BLaER1 (cell line): Measurements from ENCODE around the gene GNAQ.
"Not testable (repeated sequence)": the region's sequence is repeated elsewhere in the genome, so short reads cannot be mapped to it uniquely, and the experiment has no call there.

Experiments
- H3K27ac ChIP-seq: shearing (Covaris generic); formaldehyde crosslinking; 2 replicates; pipeline ENCODE4 v1.8.1; 2022
- H3K27me3 ChIP-seq: shearing (Covaris generic); formaldehyde crosslinking; 2 replicates; pipeline ENCODE4 v1.8.1; 2022
- H3K36me3 ChIP-seq: shearing (Covaris generic); formaldehyde crosslinking; 2 replicates; pipeline ENCODE4 v1.8.1; 2022
- H3K4me1 ChIP-seq: shearing (Covaris generic); formaldehyde crosslinking; 2 replicates; pipeline ENCODE4 v1.8.1; 2022
- H3K4me2 ChIP-seq: shearing (Covaris generic); formaldehyde crosslinking; 2 replicates; pipeline ENCODE4 v1.8.1; 2022
- H3K4me3 ChIP-seq: shearing (Covaris generic); formaldehyde crosslinking; 2 replicates; pipeline ENCODE4 v1.8.1; 2022
- H3K9ac ChIP-seq: shearing (Covaris generic); formaldehyde crosslinking; 2 replicates; pipeline ENCODE4 v1.8.1; 2022
- H3K9me3 ChIP-seq: shearing (Covaris generic); formaldehyde crosslinking; 2 replicates; pipeline ENCODE4 v1.8.1; 2022
- H4K20me1 ChIP-seq: shearing (Covaris generic); formaldehyde crosslinking; 2 replicates; pipeline ENCODE4 v1.8.1; 2022
- Cebpa-rat ChIP-seq: shearing (Covaris generic); IDR thresholded peaks from 2 replicates; pipeline ENCODE4 v1.8.1; 2022

Gene GNAQ

DNA sequence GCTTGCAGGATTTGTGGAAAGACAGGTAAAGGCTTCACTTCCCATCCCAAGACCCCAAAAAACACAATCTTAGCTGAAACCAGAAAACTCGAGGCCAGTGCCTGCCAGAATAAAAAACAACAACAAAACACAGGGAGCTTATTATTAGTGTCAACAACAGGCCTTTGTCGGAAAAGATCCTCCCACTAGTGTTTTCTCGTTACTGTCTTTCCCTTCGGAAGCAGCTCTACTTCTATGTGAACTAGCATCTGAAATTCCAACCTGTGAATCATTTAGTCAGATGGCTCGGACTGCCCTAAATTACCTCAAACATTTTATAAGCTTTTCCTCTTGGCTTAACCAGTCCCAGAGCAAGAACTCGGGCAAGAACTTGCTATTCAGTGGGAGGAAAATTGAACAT lies 261.3 kb downstream of the GNAQ start:
- Histone ChIP-seq H3K9me3 (peaks cover 19% of the 10 kb centered on the region), H3K4me3 (no peak overlapping the region), H3K36me3 (peaks cover 12% of the 10 kb centered on the region), H3K27me3 (no peaks in the 10 kb centered on the region), H3K27ac (no peak overlapping the region), H3K4me1 (no peaks in the 10 kb centered on the region), H3K4me2 (no peak overlapping the region), H4K20me1 (no peaks in the 10 kb centered on the region), H3K9ac (no peak overlapping the region)
- TF ChIP-seq Cebpa-rat, result no peak

DNA sequence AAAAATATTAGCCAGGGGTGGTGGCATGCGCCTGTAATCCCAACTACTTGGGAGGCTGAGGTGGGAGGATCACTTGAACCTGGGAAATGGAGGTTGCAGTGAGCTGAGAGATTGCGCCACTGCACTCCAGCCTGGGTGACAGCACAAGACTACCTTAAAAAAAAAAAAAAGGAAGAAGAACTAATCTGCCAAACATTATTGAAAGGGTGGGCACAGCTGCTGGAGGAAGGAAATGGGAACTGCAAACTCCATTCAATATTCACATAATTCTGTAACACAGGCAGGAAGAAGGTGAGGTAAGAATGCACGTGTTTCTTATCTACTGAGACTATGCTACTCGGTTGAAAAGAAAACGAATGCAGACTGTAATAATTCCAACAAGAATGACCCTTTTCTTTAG lies 262.4 kb downstream of the GNAQ start:
- no peak for TF ChIP-seq Cebpa-rat
- no peaks in the 10 kb centered on the region for H3K4me1 ChIP-seq
- H3K9me3 ChIP-seq, result peaks cover 27% of the 10 kb centered on the region
- H4K20me1 ChIP-seq, result no peaks in the 10 kb centered on the region
- no peak overlapping the region for H3K4me3 ChIP-seq
- H3K27ac ChIP-seq, result no peak overlapping the region
- no peak overlapping the region for H3K9ac ChIP-seq
- H3K4me2 ChIP-seq, result no peak overlapping the region
- peaks cover 19% of the 10 kb centered on the region for H3K36me3 ChIP-seq
- no peaks in the 10 kb centered on the region for H3K27me3 ChIP-seq

DNA sequence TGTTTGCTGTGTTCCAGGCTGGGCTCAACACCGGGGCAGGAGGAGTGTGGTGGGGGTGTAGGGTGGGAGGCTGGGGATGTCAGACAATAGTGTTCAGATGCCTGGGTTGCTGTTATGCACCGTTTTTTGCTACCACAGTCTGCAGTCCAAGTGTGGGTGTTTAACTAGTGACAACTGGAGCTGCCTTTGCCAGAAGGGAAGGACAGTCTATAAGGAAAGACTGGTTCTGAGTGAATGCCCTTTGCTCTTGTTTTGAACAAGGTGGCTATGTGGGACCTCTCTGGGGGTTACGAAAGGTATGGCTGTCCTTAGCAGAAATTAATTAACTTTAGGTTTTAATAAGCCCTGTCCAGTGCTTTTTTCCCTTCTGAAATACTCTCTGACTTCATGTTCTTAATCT lies 265.0 kb downstream of the GNAQ start:
- no peak overlapping the region for H3K4me3 ChIP-seq
- peaks cover 41% of the 10 kb centered on the region for H3K9me3 ChIP-seq
- H3K27me3 ChIP-seq, result no peaks in the 10 kb centered on the region
- TF ChIP-seq Cebpa-rat, result no peak
- no peaks in the 10 kb centered on the region for H4K20me1 ChIP-seq
- H3K4me2 ChIP-seq, result no peak overlapping the region
- H3K36me3 ChIP-seq, result peaks cover 19% of the 10 kb centered on the region
- H3K4me1 ChIP-seq, result no peaks in the 10 kb centered on the region
- H3K27ac ChIP-seq, result no peak overlapping the region
- no peak overlapping the region for H3K9ac ChIP-seq

DNA sequence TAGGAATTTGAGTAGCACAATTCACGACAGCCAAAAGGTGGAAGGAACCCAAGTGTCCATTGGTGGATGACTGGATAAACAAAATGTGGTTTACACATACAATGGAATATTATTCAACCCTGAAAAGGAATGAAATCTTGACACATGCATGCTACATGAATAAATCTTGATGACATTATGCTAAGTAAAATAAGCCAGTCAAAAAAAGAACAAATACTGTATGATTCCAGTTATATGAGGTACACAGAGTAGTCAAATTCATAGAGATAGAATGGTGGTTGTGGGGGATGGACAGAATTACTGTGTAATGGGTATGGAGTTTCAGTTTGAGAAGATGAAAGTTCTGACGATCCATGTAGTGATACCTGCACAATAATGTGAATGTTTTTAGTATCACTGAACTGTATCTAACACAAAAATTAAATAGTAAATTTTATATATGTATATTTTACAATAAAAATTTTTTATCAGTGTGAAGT lies 265.8 kb downstream of the GNAQ start:
- H3K36me3 ChIP-seq, result peaks cover 19% of the 10 kb centered on the region
- H3K9me3 ChIP-seq, result peaks cover 41% of the 10 kb centered on the region
- no peak overlapping the region for H3K27ac ChIP-seq

DNA sequence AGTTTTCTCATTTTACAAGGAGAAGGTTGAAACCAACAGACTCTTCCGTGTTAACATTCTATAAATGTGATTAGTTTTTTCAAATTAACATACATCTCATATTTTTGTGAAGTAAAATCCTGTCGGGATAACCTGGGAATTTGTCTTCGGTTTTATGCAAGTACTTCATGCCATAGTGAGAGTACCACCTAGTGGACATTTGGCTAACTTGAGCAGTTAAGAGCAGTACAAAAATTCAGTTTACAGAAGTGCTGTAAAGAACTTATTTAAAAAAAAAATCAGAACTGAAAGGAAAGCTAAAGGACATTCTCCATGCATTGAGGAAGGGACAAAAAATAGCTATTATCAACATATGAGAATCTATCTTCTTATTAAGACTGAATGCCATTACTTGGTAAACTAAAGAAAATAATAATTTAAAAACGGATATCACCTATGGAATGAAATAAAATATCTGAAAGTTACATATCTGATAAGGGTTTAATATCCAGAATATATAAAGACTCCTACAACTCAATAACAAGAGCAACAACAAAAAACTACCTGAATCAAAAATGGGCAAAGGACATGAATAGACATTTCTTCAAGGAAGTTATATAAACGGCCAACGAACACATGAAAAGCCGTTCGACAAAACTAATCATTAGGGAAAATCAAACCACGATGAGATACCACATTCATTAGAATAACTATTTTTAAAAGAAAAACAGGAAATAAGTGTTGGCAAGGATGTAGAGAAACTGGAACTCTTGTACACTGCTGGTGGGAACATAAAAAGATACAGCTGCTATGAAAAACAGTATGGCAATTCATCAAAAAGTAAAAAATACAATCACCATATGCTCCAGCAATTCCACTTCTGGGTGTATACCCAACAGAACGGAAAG lies 266.5 kb downstream of the GNAQ start:
- Histone ChIP-seq H4K20me1 (no peaks in the 10 kb centered on the region), H3K4me2 (no peak overlapping the region), H3K9me3 (peaks cover 41% of the 10 kb centered on the region), H3K4me3 (no peak overlapping the region), H3K36me3 (peaks cover 19% of the 10 kb centered on the region), H3K27ac (no peak overlapping the region), H3K27me3 (no peaks in the 10 kb centered on the region), H3K4me1 (no peaks in the 10 kb centered on the region), H3K9ac (no peak overlapping the region)
- TF ChIP-seq Cebpa-rat, result no peak

More for the DNA sequence above, 265.8 kb downstream of the GNAQ start:
- Histone ChIP-seq H3K9ac (no peak overlapping the region), H3K4me2 (no peak overlapping the region), H3K27me3 (no peaks in the 10 kb centered on the region), H4K20me1 (no peaks in the 10 kb centered on the region), H3K4me3 (no peak overlapping the region), H3K4me1 (no peaks in the 10 kb centered on the region)
- no peak for TF ChIP-seq Cebpa-rat

DNA sequence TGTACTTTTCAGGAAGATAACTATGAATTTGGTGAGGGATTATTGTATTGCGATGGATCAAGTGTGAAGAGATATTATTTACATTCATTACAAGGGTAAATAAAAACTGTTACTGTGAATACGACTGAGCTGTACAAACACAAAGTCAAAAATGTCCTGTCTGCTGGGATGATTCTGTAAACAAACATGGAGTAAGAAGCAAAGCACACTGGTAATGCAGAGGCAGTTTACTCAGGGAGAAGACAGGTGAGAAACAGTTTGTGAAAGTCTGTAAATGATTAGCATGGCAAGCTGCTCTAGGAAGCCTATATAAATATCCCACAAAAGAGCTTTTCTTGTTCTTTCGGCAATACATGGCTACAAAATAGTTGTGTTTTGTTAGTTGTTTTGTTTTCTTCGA lies 268.0 kb downstream of the GNAQ start:
- Histone ChIP-seq H3K9me3 (peaks cover 41% of the 10 kb centered on the region), H3K4me3 (no peak overlapping the region), H3K27ac (no peak overlapping the region), H3K36me3 (peaks cover 14% of the 10 kb centered on the region), H3K4me2 (no peak overlapping the region), H3K27me3 (no peaks in the 10 kb centered on the region), H3K4me1 (no peaks in the 10 kb centered on the region), H3K9ac (no peak overlapping the region), H4K20me1 (no peaks in the 10 kb centered on the region)
- no peak for TF ChIP-seq Cebpa-rat

DNA sequence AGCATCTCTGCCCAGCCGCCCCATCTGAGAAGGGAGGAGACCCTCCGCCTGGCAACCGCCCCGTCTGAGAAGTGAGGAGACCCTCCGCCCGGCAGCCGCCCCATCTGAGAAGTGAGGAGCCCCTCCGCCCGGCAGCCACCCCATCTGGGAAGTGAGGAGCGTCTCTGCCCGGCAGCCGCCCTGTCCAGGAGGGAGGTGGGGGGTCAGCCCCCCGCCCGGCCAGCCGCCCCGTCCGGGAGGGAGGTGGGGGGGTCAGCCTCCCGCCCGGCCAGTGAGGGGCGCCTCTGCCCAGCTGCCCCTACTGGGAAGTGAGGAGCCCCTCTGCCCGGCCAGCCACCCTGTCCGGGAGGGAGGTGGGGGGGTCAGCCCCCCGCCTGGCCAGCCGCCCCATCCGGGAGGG lies 270.7 kb downstream of the GNAQ start:
- not testable (repeated sequence) for H3K27ac ChIP-seq

DNA sequence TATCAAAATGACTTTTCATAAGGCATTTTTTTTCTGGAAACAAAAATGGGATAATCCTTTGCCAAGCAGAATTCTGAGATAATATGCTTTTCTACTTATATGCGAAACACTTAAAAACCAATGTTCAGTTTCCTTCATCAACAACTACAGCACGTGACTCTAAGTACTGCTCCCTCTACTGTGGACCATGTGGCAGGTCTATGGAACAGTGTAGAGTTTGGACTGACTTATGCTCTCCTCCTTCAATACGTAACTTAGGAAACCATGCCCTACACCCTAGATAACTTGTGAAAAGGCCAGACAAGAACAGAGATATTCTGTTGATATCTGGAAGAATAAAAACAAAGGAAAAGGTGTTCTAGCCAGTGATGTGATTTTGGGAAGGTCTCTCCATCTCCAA lies 272.2 kb downstream of the GNAQ start:
- no peak for TF ChIP-seq Cebpa-rat
- H3K4me1 ChIP-seq, result no peaks in the 10 kb centered on the region
- H3K4me2 ChIP-seq, result no peak overlapping the region
- H3K27me3 ChIP-seq, result no peaks in the 10 kb centered on the region
- no peak overlapping the region for H3K4me3 ChIP-seq
- H3K9me3 ChIP-seq, result peaks cover 15% of the 10 kb centered on the region
- no peak overlapping the region for H3K9ac ChIP-seq
- H4K20me1 ChIP-seq, result no peaks in the 10 kb centered on the region
- peaks cover 9% of the 10 kb centered on the region; the same call in 1 of the 2 replicates for H3K36me3 ChIP-seq
- H3K27ac ChIP-seq, result no peak overlapping the region

More for the DNA sequence above, 270.7 kb downstream of the GNAQ start:
- not testable (repeated sequence) for H3K9ac ChIP-seq, H3K4me2 ChIP-seq, H3K27me3 ChIP-seq, H3K4me3 ChIP-seq, H3K4me1 ChIP-seq, H4K20me1 ChIP-seq
- Histone ChIP-seq H3K9me3 (peaks cover 28% of the 10 kb centered on the region), H3K36me3 (peaks cover 19% of the 10 kb centered on the region)

DNA sequence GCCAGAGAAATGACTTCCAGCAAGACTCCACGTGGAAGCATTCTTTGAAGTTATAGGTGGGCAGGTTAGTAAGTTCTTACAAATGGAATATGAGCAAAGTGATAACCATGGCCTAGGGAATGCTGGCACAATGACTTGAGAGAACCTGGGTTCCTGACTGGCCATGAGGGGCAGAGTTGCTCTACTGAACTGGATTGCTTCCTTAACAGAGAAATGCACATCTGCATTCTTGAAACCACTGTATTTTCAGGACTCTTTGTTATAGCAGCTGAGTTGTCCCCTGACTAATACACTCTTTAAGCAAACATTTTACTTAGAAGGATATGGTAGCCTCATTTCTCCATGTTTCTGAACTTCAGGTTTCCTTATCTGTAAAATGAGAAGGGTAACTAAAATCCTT lies 275.2 kb downstream of the GNAQ start:
- Histone ChIP-seq H3K4me3 (no peak overlapping the region), H4K20me1 (no peaks in the 10 kb centered on the region), H3K4me2 (no peak overlapping the region), H3K9me3 (no peaks in the 10 kb centered on the region; the same call in 1 of the 2 replicates), H3K4me1 (no peaks in the 10 kb centered on the region), H3K27me3 (no peaks in the 10 kb centered on the region), H3K36me3 (peaks cover 8% of the 10 kb centered on the region; the same call in 1 of the 2 replicates), H3K9ac (no peak overlapping the region), H3K27ac (no peak overlapping the region)
- no peak for TF ChIP-seq Cebpa-rat

DNA sequence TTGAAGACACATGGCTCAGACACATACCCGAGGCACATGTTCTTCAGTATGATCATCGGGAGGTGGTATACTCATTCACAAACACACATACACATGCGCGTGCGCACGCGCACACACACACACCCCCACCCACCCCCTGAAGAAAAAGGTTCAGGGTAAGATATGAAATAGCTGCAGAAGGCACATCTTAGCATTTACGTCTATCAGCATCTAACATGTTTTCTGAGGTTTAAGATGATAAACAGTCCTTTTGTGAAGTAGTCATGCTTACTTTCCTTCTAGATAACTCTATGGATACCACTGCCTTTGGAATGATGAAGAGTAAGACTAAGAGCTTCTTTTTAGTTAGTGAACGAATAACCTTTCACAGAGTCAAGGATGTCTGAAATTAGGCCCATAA lies 278.4 kb downstream of the GNAQ start:
- Histone ChIP-seq H3K4me2 (no peak overlapping the region), H3K27me3 (no peaks in the 10 kb centered on the region), H3K36me3 (peaks cover 8% of the 10 kb centered on the region; the same call in 1 of the 2 replicates), H3K9me3 (no peaks in the 10 kb centered on the region), H3K27ac (no peak overlapping the region), H3K4me1 (no peaks in the 10 kb centered on the region), H3K9ac (no peak overlapping the region), H3K4me3 (no peak overlapping the region), H4K20me1 (no peaks in the 10 kb centered on the region)
- no peak for TF ChIP-seq Cebpa-rat
